Heart left ventricle (tissue), 16 donors: Measurements from ENCODE around the gene DMTF1. TPM values are rescaled to one million over a fixed set of nuclear protein-coding genes. Genes with fewer than 3 reads are reported as not detected.
"Not testable (repeated sequence)": the region's sequence is repeated elsewhere in the genome, so short reads cannot be mapped to it uniquely, and the experiment has no call there.

Experiments
- ATAC-seq, 4 donors: fragments of 200-7000 bp; cut with Tn5 transposase; one replicate each; pipeline ENCODE4 v1.9.1; 2020 to 2022; ENCODE audit warnings: moderate library complexity in 4 of 4, mild to moderate bottlenecking in 3 of 4, moderate number of reproducible peaks in 1 of 4
- DNase-seq, 5 donors: peaks; one replicate each; pipeline ENCODE4 v3.0.0-alpha.2; 2020
- H3K27ac ChIP-seq, 12 donors: fragments of 200-600 bp; sonication (generic) in 4 of 12; one replicate each; pipeline versions ENCODE4 v1.5.0 to v1.8.0; 2016 to 2022; ENCODE audit warnings: mild to moderate bottlenecking in 2 of 12
- H3K27me3 ChIP-seq, 9 donors: fragments of 200-600 bp; sonication (generic) in 2 of 9; one replicate each; pipeline versions ENCODE4 v1.5.1 to v1.8.0; 2016 to 2022; ENCODE audit warnings: mild to moderate bottlenecking in 3 of 9
- H3K36me3 ChIP-seq, 9 donors: fragments of 200-600 bp; sonication (generic) in 2 of 9; one replicate each; pipeline versions ENCODE4 v1.5.0 to v1.8.0; 2018 to 2022; ENCODE audit warnings: mild to moderate bottlenecking in 2 of 9
- H3K4me1 ChIP-seq, 12 donors: fragments of 200-600 bp; sonication (generic) in 4 of 12; one replicate each; pipeline versions ENCODE4 v1.5.0 to v1.8.0; 2016 to 2022; ENCODE audit warnings: mild to moderate bottlenecking in 3 of 12
- H3K4me3 ChIP-seq, 12 donors: fragments of 200-600 bp; sonication (generic) in 4 of 12; one replicate each; pipeline versions ENCODE4 v1.5.0 to v1.8.0; 2017 to 2022; ENCODE audit warnings: mild to moderate bottlenecking in 9 of 12, moderate library complexity in 4 of 12
- H3K9me3 ChIP-seq, 12 donors: fragments of 200-600 bp; sonication (generic) in 4 of 12; one replicate each; pipeline versions ENCODE4 v1.5.0 to v1.8.0; 2016 to 2022; ENCODE audit warnings: mild to moderate bottlenecking in 1 of 12
- POLR2A ChIP-seq, 2 donors: fragments of 450-650 bp; IDR thresholded peaks; one replicate each; pipeline ENCODE4 v1.6.1; 2017; ENCODE audit warnings: antibody characterized with exemption in 2 of 2, mild to moderate bottlenecking in 2 of 2, moderate library complexity in 2 of 2
- WGBS, 4 donors: extraction: QIAGEN DNeasy Blood & Tissue Kit in 2 of 4; methylation state at CpG; one replicate each; pipeline versions ENCODE4 v1.1.5 to v1.1.7; 2013 to 2018; 5-methylcytosine and 5-hydroxymethylcytosine counted together
- intact Hi-C, 10 donors: fragments of 100-400 bp; cut with DNase I; formaldehyde crosslinking; loops; one replicate each; pipeline versions ENCODE4 v1.11.1 to v1.14.2; 2022
- polyA plus RNA-seq, 2 donors: library from polyadenylated mRNA; stranded (reverse); fragments of 200-250 nt; gene quantifications; one replicate each; pipeline ENCODE4 v1.2.3, GENCODE V29; 2013
- total RNA-seq, 9 donors: library from RNA; depleted of rRNA in 2 of 9; stranded (reverse); fragments of >200 nt in 2 of 9; fragmentation: NEBNext Ultra II Directional in 3 of 9; extraction: Animal tissue kit (Norgen Biotek cat#: 25700) in 3 of 9; gene quantifications; one replicate each; pipeline versions ENCODE4 v1.1.0 to v1.2.4, GENCODE V29; 2016 to 2023
- TF ChIP-seq, protein P1 (sequence below), 12 donors: fragments of 200-600 bp; sonication (generic) in 4 of 12; IDR thresholded peaks; one replicate each; pipeline versions ENCODE4 v1.5.0 to v1.8.0; 2018 to 2022; ENCODE audit warnings: antibody characterized with exemption in 12 of 12, mild to moderate bottlenecking in 5 of 12
- donor health status: ischemic (EF 13 %, LVEDD 7.1; RV severe dilation, severe dysfunction).
- donor health status: healthy with polysubstance abuse.
- donor health status: DM: no; HTN: yes; CAD: no.
- donor health status: DM: no; HTN: no; CAD: no.
- donor health status: ischemic (EF 25% LVEDD 6.9; RV normal size, moderate dysfunction).
- donor health status: ischemic (EF 25% LVEDD 5.7; RV mildly dilated, moderate dysfunction).
- donor health status: healthy.
- donor health status: DM: yes; HTN: yes; CAD: no.
- donor health status: ischemic (EF 35%, LVEDD 5.7; RV mildly dilated, moderate dysfunction).
- donor health status: nonischemic (EF 11% LVEDD 7.7; RV severe dilation, severe dysfunction).
- donor health status: DM: yes; HTN: yes; CAD: no.
- donor health status: PGD.
- donor health status: ischemic (EF 29% LVEDD 5.4; RV normal size, mild dysfunction).
- donor health status: nonischemic (EF 23%, LVEDD 6.1; RV moderate dilation, normal function).

The DMTF1 gene
- total and polyA plus RNA-seq, 11 donors, result 13.5 to 43.3 (median 21.3) TPM

DNA sequence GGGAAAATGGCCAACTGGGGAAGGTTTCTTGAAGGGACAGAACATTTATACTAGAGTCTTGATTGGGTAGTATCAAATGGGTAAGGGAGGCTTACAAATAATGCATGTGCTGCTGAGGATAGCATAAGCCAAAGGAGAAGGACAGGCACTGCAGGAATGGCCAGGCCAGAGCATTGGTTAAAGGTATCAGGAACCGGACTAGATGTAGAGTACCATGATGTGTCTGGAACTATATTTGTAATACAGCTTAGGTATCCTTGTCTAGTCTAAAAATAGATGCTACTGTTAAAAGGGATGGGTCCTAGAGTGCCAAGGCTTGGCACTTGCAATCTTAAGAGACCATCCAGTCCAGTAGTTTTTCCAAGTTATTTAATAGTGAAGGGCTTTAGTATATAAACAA, 47.0 kb downstream of the DMTF1 start:
- TF ChIP-seq POLR2A (IDR thresholded peaks at IDR 0.05), result no peak
- TF ChIP-seq, protein P1, sequence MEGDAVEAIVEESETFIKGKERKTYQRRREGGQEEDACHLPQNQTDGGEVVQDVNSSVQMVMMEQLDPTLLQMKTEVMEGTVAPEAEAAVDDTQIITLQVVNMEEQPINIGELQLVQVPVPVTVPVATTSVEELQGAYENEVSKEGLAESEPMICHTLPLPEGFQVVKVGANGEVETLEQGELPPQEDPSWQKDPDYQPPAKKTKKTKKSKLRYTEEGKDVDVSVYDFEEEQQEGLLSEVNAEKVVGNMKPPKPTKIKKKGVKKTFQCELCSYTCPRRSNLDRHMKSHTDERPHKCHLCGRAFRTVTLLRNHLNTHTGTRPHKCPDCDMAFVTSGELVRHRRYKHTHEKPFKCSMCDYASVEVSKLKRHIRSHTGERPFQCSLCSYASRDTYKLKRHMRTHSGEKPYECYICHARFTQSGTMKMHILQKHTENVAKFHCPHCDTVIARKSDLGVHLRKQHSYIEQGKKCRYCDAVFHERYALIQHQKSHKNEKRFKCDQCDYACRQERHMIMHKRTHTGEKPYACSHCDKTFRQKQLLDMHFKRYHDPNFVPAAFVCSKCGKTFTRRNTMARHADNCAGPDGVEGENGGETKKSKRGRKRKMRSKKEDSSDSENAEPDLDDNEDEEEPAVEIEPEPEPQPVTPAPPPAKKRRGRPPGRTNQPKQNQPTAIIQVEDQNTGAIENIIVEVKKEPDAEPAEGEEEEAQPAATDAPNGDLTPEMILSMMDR (IDR thresholded peaks at IDR 0.05), result no peak
- intact Hi-C loops, result loop anchor here in 1 of 10 donors (5.0 kb wide), 1 partner anchor 37 kb away; no protein-coding TSS in a partner anchor
- Histone ChIP-seq H3K9me3 (peaks cover 0 to 3% (median 0%) of the 10 kb centered on the region in 12 donors), H3K4me3 (no peak overlapping the region), H3K4me1 (peaks cover 0 to 42% (median 17%) of the 10 kb centered on the region in 12 donors), H3K27me3 (no peaks in the 10 kb centered on the region), H3K27ac (peak overlapping the region in 4 of 12 donors; percentile 3 to 29 (median 13)), H3K36me3 (peaks cover 0 to 61% (median 44%) of the 10 kb centered on the region in 9 donors)
- 50 to 67% (median 52%) methylated on average over 1 of the region's 1 CpG for WGBS, 4 donors
- ATAC-seq (peak; percentile 36 to 61 (median 44)), DNase-seq (no peak)

GRCh38 chr7:87199700-87200450, 47.6 kb downstream of the DMTF1 start:
- DNase-seq (no peak), ATAC-seq (peak in 3 of 4 donors; percentile 34 to 57 (median 54))
- 58 to 68% (median 63%) methylated on average over 6 of the region's 6 CpGs for WGBS, 4 donors
- no peaks in the 10 kb centered on the region for H3K27me3 ChIP-seq
- H3K4me3 ChIP-seq, result no peak overlapping the region
- H3K4me1 ChIP-seq, result peaks cover 0 to 42% (median 17%) of the 10 kb centered on the region in 12 donors
- TF ChIP-seq POLR2A (IDR thresholded peaks at IDR 0.05), result no peak
- TF ChIP-seq, protein P1 (IDR thresholded peaks at IDR 0.05), result no peak
- intact Hi-C loops, result loop anchor here in 1 of 10 donors (5.0 kb wide), 1 partner anchor 38 kb away; no protein-coding TSS in a partner anchor
- H3K9me3 ChIP-seq, result peaks cover 0 to 9% (median 2%) of the 10 kb centered on the region in 12 donors
- peak overlapping the region in 7 of 12 donors; percentile 3 to 29 (median 16) for H3K27ac ChIP-seq
- peaks cover 0 to 54% (median 38%) of the 10 kb centered on the region in 9 donors for H3K36me3 ChIP-seq

DNA sequence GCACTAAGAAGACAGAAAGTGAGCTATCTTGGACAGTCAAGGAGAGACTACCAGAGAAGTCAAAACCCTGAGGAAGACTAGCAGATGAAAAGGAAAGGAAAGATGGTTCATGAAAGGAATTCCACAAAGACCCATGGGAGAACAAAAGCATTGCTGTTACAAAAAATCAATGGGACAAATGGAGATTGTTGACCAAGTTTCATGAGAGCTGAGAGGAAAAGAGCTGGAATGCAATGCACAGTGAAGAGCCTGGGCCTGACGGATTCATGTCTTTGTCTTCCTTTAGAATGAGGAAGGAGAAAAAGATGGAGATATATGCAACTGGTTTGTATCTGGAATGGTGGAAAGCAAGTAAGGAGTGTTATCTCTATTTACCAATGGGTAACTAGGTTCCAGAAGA, 50.0 kb downstream of the DMTF1 start:
- ATAC-seq (no peak), DNase-seq (no peak)
- H3K27me3 ChIP-seq, result no peaks in the 10 kb centered on the region
- 86 to 96% (median 94%) methylated on average over 1 of the region's 1 CpG for WGBS, 4 donors
- H3K36me3 ChIP-seq, result peaks cover 0 to 31% (median 15%) of the 10 kb centered on the region in 9 donors
- no peak overlapping the region for H3K4me3 ChIP-seq
- TF ChIP-seq, protein P1 (IDR thresholded peaks at IDR 0.05), result no peak
- no peak for TF ChIP-seq POLR2A (IDR thresholded peaks at IDR 0.05)
- H3K4me1 ChIP-seq, result peaks cover 0 to 42% (median 17%) of the 10 kb centered on the region in 12 donors
- H3K9me3 ChIP-seq, result peaks cover 0 to 31% (median 18%) of the 10 kb centered on the region in 12 donors
- intact Hi-C loops, result no loop called here
- H3K27ac ChIP-seq, result no peak overlapping the region

DNA sequence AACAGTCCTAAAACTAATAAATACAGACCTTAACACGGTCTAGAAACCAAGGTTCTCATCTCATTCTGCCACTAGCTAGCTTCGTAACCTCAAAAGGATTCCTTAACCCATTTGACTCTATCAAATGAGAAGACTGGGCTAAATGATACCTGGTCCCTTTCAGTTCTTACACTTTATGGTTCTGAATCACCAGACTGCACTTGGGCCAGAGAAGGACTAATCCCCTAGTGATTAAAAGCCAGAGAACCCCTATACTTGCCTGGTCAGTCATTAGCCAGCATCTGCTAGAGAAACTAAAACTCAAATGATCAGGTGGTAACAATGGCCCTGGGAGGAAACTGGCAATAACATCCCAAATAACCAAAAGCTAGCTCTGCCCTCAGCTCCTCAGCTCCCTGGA, 50.5 kb downstream of the DMTF1 start:
- intact Hi-C loops, result no loop called here
- Histone ChIP-seq H3K27ac (no peak overlapping the region), H3K4me3 (no peak overlapping the region), H3K36me3 (peaks cover 0 to 26% (median 10%) of the 10 kb centered on the region in 9 donors), H3K27me3 (no peaks in the 10 kb centered on the region), H3K4me1 (peaks cover 0 to 42% (median 17%) of the 10 kb centered on the region in 12 donors), H3K9me3 (peaks cover 0 to 31% (median 18%) of the 10 kb centered on the region in 12 donors)
- DNase-seq (no peak), ATAC-seq (no peak)
- no peak for TF ChIP-seq POLR2A (IDR thresholded peaks at IDR 0.05)
- TF ChIP-seq, protein P1 (IDR thresholded peaks at IDR 0.05), result no peak
- 96 to 100% (median 100%) methylated on average over 2 of the region's 2 CpGs for WGBS, 4 donors

DNA sequence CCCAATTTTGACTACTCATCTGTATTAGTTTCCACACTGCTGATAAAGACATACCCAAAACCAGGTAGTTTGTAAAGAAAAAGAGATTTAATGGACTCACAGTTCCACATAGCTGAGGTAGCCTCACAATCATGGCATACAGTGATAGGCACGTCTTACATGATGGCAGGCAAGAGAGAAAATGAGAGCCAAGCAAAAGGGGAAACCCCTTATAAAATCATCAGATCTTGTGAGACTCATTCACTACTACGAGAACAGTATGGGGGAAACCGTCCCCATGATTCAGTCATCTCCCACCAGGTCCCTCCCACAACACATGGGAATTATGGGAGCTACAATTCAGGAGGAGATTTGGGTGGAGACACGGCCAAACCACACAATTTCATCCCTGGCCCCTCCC, 51.7 kb downstream of the DMTF1 start:
- WGBS, 4 donors, result 89 to 96% (median 91%) methylated on average over 4 of the region's 4 CpGs
- DNase-seq, ATAC-seq, H3K27ac ChIP-seq, intact Hi-C loops, H3K4me3 ChIP-seq, H3K27me3 ChIP-seq: not testable (repeated sequence)
- peaks cover 0 to 14% (median 0%) of the 10 kb centered on the region in 9 donors for H3K36me3 ChIP-seq
- peaks cover 0 to 31% (median 18%) of the 10 kb centered on the region in 12 donors for H3K9me3 ChIP-seq
- peaks cover 0 to 37% (median 15%) of the 10 kb centered on the region in 12 donors for H3K4me1 ChIP-seq
